Cerebellar cortex (tissue), 1 donor: ENCODE measurements around the gene PDZRN3.

Source experiments
- DNase-seq: peaks from one replicate; pipeline ENCODE4 v3.0.0-alpha.2; 2015; ENCODE audit warnings: low spot score

Gene PDZRN3

DNA sequence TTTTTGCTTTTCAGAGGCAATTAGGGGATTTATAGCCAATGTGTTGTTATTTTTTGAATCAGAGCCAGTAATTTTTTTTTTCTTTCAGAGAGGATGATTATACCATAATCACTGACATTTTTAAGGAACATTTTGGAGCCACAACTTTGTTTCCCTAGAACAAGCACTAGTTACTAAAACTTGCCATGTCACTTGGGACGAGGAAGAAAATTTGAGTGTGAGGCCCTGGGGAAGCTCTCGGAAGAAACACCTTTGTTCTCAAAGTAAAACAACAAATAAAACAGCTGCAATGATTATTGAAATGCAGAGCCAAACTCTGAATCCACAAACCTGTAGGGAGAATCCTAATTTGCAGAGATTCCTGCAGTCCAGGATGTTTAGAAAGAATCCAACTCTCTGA lies 69.7 kb downstream of the PDZRN3 start:
- no peak for DNase-seq

DNA sequence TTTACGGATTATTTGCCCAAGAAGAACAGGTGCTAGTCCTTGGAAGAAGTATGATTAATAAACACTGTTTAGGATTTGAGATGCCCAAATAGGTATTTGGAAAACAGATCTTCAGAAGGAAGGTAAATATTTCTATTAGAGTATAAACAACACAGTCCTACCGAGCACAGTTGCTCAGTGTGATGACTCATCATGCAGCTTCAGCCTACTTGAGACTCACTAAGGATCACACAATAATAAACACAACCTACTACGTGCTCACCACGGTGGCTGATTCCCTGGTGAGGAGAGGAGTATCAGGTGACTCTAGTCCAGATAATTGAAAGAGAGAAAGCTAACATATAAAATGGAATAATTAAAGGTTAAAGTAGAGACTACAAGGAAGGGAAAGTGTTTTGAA lies 72.0 kb downstream of the PDZRN3 start:
- DNase-seq = no peak

DNA sequence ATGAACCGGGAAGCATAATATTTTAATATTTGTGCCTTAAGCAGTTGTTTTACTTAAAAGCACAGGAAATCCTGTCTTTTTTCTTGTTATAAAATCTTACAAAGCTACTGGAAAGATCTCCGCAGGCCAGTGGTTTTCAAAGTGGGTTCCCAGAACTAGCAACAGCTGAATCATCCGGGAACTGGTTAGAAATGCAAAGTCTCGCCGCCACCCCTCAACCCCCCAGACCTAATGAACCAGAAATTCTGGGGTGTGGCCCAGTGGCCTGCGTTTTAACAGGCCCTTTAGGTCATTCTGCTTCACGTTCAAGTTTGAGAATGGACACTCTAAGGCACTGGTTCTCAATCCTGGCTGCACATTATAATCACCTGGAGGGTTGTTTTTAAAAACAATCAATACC lies 74.7 kb downstream of the PDZRN3 start:
- DNase-seq = no peak

DNA sequence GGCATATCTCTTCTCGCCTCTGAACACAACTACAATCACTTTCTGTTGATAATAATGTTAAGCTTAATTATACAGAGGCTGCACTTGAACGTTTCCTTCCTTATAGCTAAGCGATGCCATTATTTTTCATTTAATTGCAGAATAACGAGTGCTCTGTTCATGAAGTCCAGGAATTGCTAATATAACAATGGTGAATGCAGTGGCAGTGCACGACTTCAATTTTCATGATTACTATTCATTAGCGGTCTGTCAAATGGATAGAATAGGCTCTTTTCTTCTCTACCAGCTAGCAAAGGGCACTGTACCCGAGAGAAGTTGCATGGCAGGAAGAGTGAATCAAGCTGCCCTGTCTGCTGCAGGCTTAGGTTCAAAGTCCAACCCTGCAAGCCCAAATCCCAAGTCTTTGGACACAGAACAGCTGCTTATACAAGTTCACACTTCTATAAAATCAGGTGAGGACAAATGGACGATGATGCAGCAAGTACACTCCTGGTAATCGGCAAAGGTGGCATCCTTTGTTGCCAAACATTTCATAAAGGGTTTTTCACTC lies 75.6 kb downstream of the PDZRN3 start:
- no peak for DNase-seq

DNA sequence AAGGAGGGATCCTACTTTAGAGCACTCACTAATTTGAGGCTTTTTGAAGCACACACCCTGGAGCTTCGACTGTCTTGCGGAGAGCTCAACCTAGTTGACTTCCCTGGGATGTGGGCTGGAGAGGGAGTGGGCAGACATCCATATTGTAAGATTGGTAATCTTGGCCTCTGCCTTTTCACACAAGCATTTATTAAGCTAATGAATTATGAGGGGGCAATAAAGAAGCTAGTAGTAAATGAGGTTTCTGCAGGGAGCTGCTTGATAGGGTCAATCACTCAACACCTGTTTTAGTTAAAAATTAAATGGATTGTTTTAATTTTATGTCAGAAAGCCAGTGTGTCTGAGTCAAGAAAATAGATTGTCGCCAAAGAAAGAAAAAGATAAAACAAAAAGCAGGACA lies 76.3 kb downstream of the PDZRN3 start:
- no peak for DNase-seq

DNA sequence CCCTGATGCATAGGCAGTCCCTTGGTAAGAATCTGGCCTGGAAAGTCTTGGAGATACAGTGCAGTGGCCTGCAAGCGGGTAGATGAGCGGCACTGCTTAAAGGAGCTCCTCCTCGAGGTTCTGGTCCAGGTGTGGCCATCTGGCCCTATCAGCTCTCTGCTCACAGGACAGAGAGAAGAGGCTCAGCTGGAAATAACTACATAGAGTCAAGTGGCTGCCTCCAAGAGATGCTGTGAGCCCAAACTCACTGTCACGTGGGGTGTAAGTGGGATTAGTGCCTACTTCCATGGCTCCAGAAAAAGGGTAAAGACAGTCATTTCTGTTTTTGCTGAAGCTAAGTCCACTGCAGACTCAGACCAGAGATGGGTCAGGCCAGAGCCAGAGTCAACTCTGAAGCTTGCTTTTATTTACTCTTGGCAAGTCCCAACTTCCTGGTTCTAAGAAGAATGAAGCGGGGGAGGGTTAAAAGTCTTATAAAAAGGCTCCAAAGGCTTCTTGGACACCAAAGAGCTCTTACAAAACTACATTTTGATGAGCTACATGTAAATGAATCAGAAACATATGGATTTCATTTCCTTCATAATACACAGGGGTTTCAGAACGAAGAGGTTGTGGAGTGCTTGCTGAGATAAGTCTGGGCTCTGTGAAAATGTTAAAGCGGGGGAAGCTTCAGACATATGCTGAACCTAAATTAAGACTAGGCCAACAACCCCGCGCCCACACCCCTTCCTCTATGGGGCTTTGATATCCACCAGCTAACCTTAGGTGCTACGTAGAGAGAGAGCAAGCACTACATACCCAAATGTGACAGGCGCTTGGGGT lies 77.1 kb downstream of the PDZRN3 start:
- no peak for DNase-seq

DNA sequence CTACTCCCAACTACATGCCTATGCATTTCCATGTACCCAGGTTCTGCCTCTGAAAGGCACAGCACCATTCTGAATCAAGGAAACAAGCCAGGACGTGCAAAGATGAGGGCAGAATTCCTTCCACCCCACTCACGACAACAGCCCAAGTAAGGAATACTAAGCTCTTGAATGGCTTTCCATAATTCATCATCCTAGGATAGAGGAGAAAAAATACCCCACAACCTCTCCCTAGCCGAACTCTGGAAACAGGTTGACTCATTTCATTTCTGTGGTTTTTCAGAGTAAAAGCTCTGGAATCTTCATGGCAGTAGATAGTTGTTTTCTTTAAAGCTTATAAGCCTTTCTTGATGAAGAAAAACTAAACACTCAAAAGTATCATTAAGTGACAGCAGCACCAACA lies 77.8 kb downstream of the PDZRN3 start:
- no peak for DNase-seq

DNA sequence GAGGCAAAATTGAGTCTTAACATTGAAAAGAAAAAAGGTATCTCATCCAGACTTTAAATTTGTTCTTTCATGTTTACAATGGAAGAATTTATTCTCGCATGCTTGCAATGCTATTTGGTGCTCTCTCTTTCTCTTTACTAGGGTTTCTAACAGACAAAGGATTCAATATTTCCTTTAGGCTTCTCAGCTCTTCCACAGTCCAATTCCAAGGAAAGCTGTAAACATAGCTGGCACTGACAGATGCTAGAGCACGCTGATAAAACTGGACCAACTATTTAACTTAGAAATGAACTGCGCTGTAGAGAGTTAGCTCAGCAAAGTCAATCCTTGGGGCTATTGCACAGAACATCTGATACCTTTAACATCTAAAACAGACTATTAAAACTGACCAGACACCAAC lies 81.3 kb downstream of the PDZRN3 start:
- DNase-seq = no peak

DNA sequence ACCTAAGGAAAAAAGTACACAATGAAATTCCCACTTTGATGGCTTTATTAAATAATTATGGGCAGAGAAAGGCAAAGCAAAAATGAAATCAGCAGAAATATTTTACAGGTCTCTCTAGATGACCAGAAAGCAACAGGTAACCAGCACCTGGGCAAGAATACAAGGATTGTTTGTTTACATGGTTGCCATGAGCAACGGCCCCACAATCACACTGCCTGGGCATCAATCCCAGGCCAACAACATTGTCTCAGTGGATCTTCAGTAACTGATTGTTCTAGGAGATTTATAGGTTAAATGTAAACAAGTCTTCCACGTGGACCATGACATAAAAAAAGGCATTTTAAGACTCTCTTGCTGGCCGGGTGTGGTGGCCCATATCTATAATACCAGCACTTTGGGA lies 82.6 kb downstream of the PDZRN3 start:
- DNase-seq = no peak

DNA sequence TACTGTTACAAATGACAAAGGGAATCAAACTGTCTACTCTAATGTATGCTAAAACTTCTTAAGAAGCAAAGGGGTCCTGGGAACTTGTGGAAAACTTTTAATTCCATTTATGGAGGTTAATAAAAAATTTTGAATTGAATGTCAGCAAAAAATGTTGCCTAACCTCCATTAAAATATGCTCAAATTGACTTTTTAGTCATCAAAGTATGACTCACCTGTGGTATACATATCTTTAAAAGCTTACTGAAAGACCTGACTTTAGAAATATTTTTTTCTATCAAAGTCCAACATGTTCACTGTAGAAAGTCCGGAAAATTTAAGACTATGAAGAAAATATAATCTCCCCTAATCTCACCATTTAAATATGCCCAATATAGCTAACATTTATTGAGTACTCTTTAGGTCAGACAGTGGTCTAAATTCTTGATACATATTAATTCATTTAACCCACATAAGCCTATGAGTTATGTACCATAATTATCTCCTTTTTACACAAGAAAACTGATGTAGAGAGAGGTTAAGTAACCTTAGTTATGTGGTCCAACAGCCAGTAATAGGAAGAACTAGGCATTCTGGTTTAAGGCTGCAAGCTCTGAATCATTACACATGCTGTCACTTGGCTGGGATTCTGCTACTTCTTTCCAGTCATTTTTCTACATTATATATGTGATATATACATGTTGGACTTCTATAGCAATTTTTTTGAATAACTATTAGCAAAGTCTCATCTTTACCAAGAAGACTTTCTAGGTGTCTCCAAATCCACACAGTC lies 83.6 kb downstream of the PDZRN3 start:
- no peak for DNase-seq

DNA sequence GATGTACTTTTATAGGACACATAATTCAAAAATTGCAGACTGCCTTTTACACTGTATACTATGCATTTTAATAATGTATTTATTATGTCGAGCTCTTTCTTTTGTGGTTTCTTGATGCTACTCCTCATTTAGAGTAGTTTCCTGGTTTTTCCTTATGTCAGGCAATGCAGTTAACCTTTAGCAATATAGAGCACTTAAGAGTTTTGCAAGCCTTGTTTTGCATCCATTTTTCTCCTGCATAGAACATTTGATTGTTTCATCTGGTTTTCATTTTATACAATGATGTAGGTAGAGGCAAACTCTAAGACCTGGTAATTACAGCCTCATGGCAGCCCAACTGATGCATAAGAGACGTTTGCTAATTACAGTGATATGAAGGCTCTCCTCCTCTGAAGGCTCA lies 86.3 kb downstream of the PDZRN3 start:
- DNase-seq = no peak

DNA sequence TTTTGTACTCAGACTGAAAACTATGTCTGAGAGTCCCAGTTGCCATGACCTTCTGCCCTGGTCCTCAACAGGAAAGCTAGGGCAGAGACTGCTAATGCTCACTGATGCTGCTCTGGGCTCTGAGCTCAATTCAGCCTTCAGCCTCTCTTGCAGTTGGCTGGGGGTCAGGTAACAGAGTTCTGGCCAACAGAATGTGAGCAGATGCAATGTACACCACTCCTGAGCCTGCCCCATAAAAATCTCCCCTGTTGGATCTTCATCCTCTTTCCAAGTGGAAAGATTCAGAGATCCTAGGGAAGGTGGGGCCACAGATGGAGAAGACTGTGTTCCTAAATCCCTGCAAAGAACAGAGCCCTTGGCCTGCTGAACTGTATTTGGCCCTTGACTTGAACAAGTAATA lies 87.8 kb downstream of the PDZRN3 start:
- no peak for DNase-seq

DNA sequence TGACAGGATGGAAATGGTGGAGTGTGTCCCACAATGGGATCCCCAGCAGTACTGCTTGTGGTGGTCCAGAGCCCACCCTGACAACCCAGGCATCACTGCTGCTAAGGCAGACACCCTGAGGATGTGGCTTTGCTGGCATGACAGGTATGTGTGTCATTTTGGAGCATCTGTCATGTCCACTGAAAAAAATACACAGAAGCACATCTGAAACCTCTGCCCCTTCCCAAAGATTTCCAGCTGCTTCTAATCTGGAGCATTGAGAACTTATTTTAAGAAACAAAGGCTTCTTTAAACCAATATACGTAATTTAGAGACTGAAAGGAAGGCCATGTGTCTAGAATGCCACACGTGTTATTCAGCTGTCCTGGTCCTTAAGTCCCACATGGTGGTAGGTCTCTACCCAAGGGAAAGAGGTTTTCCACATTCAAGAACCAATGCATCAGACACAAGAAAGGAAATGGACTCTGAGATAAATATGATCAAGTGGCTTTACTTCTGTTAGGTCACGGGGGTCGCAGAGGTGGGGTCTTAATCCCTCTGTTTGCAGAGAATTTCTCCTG lies 88.3 kb downstream of the PDZRN3 start:
- no peak for DNase-seq

DNA sequence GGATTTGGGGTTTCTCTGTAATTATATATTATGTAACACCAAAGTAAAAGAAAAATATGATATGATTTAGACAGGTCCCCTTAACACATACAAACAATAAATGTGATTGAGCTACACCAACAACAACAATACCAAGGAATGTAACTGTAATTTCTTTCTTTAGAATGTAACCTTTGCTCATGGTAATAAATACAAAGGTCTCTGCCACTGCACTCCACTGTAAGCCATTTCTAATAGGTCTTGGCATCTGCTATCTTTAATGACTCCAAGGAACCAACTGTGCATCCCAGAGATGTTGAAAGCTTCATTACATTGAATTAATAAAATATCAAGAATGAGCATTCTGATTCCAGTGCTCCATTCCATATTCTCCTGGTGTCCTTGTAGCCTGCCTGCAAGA lies 88.8 kb downstream of the PDZRN3 start:
- no peak for DNase-seq

DNA sequence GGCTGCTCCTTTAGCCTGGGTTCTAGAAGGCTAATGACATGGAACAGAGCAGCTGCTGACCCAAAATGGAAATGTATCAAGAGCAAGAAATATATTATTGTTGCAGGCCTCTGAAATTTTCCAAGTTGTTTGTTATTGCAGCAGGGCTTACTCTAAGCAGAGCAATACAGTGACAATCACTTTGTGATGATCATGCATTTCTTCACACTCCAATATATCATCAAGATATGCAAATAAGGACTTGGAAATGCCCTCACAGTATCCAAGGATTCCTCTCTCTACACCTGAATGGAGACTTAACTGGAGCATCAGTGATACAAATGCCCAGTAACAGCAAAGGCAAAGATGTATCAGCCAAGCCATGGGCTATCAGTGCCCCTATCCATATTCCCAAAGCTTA lies 89.6 kb downstream of the PDZRN3 start:
- DNase-seq = no peak

DNA sequence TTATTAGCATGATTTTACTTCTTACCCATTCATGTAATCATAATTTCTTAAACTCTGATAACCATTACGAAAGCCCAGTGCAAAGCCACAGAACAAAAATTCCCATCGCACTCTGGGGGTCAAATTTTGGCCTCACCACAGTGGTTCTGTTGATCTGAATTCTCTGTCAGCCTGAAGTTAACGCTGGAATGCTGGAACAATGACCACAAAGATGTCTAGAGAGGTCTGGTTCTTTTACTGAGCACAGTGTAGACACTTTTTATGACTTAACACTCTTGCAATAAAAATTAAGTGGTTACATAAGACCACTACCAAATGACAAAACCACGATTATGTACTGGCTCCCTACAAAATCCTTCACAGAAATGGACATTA lies 94.7 kb downstream of the PDZRN3 start:
- no peak for DNase-seq

DNA sequence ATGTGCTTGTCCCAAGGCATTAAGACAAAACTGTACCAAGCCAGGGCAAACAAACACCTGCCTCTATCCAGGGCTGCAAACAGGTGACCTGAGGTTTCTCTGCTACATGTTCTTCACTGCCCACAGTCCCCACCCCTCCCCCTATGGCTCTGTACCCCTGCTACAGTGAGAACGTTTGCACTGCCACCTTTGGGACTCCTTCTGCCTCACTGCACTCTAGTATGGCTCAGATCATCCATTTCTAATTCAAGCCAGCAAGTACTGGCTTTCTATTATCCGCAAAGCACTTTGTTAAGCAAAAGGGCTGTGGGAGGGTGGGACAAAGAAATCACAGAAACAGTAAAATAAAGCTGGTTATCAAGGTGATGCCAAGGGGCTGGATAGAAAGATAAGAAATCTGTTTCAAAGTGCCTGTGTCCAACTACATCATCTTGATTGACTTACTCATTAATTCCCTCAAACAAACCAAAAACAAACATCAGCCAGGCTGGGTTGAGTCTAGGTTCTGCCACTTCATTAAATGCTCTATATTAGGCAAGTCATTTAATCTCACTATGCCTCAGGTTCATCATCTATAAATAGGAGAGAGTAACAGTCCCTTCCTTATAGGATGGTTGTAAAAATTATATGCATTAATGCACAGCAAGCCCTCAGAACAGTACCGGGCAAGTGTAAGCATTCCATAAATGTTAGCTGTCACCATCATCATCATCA lies 95.3 kb downstream of the PDZRN3 start:
- DNase-seq = no peak

DNA sequence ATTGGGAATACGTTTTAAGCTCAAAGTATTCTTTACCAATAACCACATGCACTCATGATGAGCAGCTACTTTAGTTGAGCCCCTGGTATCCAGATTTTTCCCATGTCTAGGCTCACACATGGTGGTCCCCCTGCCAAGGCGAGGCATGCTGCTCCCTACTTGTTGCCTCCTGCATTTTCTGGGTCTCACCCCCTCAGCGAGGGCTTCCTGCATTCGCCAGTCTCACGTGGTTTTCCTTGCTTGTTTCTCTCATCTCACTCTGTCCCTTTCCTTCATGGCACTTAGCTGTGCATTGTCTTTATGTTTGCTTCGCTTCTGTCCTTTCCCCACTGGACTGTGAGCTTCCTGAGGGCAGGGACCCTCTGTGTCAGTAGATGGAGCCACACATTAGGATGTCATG lies 99.2 kb downstream of the PDZRN3 start:
- no peak for DNase-seq

DNA sequence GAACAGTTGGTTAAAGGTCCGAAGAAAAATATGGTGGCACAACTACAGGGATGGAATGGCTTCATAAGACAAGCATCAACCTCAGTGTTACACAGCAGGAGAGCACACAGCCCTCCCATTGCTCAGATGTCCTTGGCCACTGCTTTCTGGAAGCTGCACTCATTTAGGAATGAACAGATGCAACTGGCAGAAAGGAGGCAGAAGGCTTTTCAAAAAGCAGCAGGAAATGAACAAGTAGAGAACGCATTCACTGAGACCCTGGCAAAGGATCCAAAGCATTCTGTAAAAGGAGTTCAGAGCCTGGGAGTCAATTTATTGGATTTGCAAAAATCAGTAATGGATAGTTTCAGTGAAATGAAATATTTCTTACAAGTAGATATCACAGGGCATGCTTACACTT lies 101.1 kb downstream of the PDZRN3 start:
- DNase-seq = no peak

DNA sequence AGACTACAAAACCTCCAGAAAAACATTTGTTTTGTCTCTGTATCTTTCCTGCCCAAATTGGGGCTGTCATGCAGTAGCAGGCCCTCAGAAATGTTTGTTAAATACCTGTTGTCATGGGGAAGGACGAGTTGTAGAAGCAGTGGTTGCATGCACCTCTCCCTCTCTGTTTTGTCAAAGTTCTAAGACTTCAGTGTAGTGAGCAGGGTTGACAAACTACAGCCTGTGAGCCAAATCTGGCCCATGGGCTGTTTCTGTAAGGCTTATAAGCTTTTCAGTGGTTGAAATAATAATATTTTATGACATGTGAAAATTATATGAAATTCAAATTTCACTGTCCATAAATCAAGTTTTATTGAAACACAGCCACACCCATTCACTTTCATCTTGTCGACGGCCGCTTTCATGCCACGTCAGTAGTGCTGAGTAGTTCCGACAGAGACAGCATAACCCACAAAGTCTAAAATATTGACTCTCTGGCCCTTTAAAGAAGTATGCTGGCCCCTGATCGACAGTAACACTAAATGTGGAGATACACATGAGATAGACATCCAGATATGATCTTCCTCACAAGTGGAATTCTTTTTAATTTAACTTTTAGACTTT lies 102.9 kb downstream of the PDZRN3 start:
- no peak for DNase-seq

DNA sequence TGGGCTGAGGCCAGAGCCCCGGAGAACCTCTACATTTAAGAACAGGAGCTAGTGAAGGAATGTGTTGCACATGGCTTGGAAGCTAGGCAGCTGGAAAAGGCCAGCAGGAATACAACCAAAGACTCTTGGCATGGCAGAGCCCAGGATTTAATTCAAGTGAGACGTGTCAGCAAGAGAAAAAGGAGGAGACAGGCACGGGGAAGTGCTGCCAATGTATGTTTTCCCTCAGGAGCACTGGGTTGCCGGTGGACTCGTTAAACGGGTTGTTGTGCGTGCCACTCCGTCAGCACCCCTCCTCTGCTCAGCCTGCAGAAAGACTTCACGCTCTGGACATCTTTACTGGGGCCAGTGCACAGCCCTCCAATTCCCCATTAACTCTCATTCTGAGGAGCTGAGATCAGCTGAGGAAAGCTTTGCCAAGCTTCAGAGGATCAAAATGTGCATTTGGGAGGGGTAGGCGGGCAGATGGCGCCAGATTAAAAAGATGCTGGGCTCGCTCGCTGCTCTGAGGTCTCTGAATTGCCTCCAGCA lies 103.7 kb downstream of the PDZRN3 start:
- DNase-seq = peak; percentile 7

DNA sequence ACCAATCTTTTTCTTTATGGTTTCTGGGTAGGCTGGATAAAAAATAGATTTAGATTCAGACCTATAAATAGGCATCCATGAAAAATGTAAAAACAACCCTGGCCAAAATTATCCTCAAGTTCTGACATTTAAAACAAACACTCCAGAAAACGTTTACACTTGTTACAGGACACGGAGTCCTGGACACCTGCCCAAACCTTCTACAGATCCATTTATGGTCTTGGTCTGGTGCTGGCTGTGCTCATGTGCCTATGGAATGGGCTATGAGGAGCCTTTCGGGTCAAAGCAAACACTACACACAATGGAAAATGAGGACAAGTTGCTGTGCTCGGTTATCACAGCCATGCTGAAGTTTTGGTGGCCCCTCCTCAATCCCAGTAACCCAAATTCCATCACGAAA lies 108.1 kb downstream of the PDZRN3 start:
- no peak for DNase-seq
